Activated CD8-positive, alpha-beta memory T cell treated with anti-CD3 and anti-CD28 coated beads, Interleukin-2, amount 50 U/mL, for 24 hours (primary cell): ENCODE results near the gene PFKFB3.
"Not testable (repeated sequence)": the region's sequence is repeated elsewhere in the genome, so short reads cannot be mapped to it uniquely, and the experiment has no call there.

Experiments used
- DNase-seq: peaks from one replicate; pipeline ENCODE4 v3.0.0-alpha.2; 2020; ENCODE audit errors: extremely low read depth

Gene PFKFB3

DNA sequence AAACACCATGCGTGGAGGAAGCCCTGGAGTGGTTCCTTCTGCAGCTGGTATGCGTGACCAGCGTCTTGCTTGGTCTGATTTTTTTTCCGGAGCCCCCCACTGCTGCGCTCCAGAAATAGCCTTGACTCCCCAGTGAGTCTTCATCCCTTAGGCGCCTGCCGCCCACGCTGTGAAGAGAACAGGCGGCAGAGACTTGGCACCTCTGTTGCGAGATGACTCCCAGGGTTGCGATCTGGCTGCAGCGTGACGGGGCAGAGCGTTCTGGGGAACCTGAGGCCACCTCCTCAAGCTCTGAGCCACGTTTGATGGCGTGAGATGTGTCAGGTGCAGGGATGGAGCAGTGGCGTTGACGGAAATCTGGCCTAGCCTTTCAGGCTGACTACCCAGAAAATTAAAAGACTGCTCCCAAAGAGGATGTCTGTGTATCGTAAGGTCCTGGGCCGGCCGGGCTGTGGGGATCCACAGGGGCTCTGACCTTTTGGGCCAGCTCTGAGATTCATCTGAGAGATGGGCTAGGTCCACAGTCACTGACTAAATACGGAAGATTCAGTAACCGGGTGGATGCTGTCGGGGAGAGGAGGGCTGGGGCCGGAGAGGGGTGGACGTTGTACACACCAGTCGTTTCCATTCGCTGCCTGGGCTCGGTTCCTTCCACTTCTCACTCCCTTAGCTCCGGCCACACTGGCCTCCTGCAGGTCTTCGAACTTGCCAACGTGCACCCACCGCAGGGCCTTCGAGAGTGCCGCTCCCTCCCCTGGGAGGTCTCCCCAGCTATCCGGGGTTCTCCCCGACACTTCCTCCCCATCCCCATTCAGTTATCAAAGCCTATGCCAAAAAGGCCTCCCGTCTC lies 33.8 kb downstream of the PFKFB3 start:
- no peak for DNase-seq

DNA sequence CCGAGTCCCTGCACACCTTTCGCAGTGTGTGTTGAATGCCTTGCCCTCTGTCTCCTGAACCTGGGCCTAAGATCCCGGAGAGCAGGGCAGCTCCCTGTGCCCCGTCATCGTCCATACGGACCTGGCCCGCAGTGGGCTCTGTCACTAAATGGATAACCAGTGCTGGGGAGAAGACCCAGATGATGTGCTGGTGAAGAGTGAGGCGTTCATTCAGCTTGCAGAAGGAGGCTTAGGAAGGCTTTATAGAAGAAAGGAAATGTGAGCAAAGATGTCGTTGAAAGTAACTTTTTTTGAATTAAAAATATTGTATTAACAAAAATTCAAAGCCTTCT lies 34.4 kb downstream of the PFKFB3 start:
- DNase-seq = no peak

DNA sequence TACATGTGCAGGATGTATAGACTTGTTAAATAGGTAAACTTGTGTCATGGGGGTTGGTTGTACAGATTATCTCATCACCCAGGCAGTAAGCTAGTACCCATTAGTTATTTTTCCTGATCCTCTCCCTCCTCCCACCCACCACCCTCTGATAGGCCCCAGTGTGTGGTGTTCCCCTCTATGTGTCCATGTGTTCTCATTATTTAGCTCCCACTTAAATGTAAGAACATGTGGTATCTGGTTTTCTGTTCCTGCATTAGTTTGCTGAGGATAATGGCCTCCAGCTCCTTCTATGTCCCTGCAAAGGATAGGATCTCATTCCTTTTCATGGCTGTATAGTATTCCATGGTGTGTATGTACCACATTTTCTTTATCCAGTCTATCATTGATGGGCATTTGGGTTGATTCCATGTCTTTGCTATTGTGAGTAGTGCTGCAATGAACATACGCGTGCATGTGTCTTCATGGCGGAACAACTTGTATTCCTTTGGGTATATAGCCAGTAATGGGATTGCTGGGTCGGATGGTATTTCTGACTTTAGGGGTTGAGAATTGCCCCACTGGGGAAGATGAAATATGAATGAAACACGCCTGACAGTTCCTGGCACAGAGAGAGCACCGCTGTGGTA lies 36.0 kb downstream of the PFKFB3 start:
- not testable (repeated sequence) for DNase-seq

DNA sequence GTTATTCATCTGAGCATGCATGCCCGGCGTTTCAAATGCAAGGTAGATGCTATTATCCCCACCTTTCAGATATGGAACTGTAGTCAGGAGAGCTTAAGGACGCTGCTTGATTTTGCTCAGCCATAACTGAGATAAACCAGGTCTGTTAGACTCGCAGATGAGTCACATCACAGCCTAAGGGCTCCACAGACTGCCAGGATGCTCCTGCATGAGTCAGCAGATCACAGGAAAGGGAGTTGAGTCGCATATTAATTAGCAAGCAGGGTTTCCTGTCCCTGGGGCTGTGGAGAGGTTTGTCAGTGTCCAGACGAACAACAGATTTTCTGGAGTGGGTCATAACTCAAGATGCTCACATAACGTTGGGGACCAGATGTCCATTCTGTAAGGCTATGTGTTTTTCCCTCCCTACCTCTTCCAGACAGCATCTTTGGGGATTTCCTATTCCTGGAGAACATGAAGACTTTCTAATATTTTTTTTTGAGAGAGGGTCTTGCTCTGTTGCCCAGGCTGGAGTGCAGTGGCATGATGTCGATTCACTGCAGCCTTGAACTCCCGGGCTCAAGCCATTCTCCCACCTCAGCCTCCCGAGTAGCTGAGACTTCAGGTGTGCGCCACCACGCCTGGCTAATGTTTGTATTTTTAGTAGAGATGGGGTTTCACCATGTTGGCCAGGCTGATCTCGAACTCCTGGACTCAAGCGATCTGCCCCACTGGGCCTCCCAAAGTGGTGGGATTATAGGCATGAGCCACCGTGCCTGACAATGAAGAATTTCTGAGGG lies 36.7 kb downstream of the PFKFB3 start:
- DNase-seq = peak; percentile 40

DNA sequence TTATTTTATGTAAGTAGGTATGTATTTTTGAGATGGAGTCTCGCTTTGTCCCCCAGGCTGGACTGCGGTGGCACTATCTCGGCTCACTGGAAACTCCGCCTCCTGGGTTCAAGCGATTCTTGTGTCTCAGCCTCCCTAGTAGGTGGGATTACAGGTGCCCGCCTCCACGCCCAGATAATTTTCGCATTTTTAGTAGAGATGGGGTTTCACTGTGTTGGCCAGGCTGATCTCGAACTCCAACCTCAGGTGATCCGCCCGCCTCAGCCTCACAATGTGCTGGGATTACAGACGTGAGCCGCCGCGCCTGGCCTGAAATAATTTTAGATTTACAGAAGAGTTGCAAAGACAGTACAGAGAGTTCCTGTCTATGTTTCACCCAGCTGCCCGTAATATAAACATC lies 37.5 kb downstream of the PFKFB3 start:
- no peak for DNase-seq

DNA sequence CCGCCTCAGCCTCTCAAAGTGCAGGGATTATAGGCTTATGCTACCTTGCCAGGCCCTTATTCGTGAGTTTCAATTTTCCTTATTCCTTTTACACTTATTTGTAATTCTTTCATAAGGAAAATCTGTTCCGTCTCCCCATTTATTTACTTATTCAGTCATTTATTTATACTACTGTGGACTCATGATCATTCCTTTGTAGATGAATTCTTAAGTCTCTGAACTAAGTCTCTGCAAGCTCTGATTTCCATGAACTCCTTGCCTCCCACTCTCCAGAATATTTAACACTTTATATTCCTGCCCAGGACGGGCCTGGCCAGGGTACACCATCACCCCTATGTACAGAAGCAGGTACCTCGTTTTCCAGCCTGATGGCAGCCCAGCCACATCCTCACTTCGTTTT lies 39.4 kb downstream of the PFKFB3 start:
- DNase-seq = no peak

DNA sequence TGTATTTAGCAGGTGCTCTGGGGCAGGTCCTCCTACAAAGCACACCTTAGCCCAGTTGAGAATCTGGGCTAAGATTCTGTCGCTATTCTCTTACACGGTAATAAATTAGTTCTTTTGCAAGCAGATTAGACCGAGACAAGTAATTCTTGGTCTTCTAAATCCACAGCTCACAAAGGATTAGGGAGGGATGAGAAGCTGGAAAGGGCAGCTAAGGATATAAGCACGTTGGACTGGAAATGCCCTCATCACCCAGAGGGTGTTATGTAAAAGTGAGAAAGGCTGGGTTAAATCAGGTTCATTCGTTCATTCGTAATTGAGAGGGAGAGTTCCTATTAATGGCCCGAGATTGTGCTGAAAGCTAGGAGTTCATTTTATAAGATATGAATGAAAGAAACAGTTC lies 41.8 kb downstream of the PFKFB3 start:
- DNase-seq = no peak

DNA sequence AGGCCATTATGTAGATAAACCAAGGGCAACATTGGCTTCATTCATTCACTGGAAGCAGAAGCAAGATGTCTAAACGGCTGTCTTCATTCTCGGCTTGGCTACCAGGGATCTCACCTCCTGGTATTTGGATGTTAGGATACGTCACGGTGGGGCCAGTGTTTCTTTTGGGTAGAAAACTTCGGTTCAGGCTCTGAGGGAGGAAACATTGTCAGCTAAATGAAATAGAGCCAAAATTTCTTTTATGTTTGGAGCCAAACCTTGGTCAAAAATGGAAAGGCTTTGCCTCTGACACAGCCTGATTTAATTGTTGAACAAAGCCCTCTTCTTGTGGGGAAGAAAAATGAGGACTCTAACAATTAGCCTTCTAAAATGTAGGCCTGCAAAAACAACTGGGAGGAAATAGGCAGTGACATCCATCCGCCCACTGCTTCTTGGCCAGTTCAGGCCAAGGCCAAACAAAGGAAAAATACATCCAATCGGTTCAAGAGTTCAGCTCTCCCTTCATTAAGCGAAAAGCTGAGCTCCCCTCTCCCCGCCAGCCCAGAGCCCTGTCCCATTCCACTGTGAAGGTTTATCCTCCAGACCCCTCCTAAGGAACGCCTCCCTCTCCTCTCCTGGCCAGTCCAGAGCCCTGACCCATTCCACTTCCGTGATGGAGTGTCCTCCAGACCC lies 44.4 kb downstream of the PFKFB3 start:
- DNase-seq = no peak

DNA sequence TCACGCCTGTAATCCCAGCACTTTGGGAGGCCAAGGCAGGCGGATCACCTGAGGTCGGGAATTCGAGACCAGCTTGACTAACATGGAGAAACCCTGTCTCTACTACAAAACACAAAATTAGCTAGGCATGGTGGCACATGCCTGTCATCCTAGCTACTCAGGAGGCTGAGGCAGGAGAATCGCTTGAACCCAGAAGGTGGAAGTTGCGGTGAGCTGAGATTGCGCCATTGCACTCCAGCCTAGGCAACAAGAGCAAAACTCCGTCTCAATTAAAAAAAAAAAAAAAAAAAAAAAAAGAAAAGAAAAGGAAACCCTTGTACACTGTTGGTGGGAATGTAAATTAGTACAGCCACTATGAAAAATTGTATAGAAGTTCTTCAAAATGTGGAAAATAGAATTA lies 46.2 kb downstream of the PFKFB3 start:
- not testable (repeated sequence) for DNase-seq

DNA sequence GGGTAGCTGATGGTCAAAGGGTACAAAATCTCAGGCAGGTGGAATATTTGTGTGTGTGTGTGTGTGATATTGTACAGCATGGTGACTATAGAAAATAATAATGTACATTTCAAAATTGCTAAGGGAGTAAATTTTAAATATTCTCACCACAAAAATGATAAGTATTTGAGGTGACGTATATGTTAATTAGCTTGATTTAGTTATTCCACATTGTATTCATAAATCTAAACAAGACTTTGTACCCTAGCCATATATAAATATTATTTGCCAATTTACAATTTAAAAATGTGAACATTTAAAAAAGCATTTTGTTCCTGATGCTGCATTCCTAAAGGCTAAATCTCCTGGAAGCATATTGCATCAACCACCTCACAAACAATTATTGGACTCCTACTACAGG lies 47.0 kb downstream of the PFKFB3 start:
- DNase-seq = no peak

DNA sequence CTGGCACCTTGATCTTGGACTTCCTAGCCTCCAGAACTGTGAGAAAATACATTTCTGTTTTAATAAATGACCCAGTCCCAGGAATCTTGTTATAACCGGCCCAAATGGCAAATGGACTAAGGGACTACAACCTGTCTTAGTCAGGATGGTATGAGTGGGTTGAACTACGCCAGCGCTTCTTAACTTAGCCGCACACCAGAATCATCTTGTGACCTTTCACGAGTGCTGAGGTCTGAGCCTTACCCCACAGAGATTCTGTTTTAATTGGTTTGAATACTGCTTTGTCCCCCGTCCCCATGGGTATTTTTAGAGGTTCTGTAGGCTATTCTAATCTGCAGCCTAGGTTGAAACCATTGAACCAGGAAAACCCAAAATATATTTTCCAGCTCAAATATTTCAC lies 48.0 kb downstream of the PFKFB3 start:
- DNase-seq = no peak

DNA sequence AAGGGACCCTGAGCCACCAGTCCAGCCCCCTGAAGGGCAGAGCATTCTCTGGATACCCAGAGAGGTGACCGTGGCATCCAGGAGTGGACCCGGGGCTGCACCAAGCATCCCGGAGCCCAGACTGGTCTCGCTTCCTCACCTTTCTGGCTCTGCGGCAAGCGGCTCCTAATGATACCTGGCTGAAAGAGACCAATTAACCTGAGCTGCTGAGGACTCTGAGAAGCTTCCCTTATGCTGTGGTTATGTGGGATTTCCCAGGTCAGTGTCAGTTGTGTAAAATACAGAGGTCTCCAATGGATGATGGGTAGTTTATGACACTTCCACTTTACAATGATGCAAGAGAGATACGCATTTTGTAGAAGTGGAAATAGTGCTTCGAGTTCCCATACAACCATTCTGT lies 51.5 kb downstream of the PFKFB3 start:
- no peak for DNase-seq

DNA sequence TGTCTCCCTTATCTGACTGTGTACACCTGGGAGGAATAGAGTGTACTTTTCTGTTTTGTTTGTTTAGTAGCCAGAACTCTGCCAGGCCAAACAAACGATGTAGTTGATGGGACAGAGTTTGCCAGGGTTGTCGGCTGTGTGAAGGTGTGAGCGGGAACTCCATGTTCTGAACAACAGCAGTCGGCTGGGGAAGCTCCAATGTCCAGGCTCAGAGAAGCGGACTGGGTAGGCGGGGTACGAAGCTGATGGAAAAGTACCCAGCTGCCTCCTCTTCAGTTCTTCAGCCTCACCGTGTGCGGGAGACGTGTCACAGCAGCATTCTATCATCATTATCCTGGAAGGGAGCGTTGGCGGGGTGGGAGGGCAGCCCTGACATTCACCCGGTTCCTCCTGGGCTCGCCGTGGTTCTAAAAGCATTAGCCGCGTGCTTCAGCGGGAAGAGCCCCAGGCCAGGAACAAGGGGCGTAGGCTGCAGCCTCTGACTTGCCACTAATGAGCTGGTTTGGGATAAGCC lies 52.9 kb downstream of the PFKFB3 start:
- DNase-seq = no peak

DNA sequence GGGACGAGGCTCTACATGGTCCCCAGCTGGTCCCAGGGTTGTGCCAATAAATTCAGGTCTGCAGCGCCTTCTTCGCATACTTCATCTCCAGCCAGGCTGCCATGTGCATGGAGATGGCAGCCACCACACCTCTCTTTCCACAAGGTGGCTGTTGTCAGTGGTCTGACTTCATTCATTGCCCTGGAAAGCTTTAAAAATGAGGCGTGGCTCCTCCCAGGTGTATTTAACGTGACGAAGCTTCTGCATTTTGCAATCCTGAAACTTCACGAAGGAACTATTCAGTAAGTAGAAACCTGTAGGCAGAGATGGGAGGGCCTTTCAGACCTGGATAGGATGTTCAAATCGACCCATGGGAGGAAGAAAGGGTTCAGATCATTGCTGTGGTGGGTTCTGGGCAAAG lies 53.7 kb downstream of the PFKFB3 start:
- DNase-seq = no peak

DNA sequence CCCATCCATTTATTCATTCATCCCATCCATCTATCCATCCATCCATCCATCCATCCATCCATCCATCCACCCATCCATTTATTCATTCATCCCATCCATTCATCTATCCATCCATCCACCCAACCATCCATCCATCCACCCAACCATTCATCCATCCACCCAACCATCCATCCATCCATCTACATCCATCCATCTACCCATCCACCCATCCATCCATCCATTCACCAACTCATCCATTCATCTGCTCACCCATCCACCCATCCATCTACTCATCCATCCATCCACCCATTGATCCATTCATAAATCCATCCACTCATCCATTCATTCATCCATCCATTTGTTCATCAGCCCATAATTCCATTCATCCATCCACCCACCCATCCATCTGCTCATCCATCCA lies 56.4 kb downstream of the PFKFB3 start:
- no peak for DNase-seq

DNA sequence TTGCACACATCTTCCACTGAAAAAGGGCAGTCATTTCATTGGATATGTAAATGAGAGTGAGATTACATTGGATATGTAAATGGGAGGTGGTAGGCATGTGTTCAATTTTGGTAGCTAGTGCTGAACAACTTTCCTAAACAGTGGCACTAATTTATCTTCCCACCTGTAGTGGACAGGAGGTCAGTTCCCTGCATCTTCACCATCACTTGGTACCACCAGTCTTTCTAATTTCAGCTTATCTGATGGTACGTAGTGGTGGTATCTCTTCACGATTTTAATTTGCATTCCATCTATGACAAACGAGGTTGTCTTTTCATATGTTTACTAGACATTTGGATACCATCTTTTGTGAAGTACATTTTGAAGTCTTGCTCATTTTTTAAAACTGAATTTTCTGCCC lies 58.1 kb downstream of the PFKFB3 start:
- no peak for DNase-seq

DNA sequence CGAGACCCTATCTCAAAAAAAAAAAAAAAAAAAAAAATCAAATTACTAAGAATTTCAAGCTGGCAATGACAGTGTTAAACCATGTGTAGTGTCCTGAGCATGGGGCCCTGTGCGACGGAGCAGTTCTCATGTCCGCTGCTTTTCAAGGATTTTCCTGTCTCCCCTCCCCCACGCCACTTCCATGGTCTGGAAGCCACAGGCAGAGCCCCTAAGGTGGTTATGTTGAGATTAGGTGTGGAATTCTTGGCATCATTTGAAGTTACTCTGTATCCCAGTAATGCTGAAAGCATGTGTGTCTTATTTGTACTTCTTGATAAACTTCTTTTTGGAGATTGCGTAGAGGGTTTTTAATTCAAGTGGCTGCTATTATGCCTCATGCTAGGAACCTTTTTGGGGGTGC lies 65.2 kb downstream of the PFKFB3 start:
- no peak for DNase-seq

DNA sequence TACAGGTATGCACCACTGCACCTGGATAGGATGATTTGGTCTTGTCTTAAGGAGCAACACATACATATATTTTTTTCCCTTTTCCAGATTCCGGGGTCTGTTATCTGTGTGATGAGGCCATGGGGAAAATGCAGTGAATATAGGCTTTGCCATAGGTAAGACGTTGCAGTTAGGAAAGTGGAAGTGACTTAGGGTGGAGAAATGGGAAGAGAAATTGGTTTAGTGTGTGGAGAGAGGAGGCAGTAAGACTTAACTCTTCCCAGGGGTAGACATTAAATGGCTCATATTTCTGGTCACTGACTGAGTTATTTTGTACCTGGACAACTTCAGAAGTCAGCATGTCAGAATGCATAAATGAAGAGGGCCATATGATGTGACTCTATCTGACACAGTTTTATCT lies 66.7 kb downstream of the PFKFB3 start:
- no peak for DNase-seq

DNA sequence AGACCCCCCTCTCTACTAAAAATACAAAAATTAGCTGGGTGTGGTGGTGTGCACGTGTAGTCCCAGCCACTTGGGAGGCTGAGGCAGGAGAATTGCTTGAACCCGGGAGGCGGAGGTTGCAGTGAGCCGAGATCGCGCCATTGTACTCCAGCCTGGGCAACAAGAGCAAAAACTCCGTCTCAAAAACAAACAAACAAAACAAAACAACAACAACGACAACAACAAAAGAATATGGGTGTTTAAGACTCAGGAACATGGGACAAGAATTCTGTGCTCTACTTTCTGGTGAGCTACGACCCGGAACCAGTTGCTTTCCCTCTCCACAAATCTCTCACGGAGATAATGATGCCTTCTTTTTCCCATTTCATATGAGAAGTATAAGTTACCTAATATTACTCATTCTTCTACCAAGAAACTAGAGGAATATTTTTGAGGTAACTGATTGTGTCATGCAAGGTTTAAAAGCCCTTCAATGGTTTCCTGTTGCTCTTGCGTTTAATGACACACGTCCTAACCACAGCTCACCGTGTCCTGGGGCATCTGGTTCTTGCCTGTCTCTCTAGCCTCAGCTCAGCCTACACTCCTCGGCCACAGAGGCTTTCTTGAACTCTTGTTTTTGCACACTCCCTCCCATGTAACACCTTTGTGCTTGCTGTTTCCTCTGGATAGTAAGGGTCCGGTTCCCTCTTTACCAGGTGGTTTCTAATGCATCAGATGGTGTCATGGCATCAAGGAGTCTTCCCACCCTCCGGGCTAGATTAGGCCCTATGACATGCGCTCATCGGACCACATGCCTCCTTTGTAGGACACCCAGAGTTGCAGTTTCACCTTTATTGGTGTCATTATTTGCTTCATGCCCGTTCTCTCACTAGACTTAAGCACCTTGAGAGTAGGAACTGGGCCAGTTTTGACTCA lies 67.5 kb downstream of the PFKFB3 start:
- DNase-seq = peak; percentile 49

DNA sequence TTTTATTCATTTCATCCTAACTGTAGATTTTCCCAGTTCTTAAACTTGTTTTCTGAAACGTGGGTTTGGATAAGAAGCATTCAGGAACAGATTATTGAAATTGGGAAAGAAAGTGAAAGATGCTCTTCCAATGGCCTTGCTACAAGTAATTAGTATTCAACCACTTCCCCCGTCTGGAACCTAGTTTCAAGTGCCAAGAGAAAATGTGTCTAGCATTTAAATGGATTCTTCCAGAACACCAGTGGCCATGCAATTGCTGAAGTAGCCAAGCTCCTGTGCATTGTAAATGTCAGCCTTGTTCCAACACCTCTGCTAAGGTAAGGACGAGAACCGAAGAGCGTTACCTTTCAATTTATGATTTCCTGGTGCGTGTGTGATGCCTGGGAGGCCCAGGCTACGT lies 68.2 kb downstream of the PFKFB3 start:
- DNase-seq = no peak

DNA sequence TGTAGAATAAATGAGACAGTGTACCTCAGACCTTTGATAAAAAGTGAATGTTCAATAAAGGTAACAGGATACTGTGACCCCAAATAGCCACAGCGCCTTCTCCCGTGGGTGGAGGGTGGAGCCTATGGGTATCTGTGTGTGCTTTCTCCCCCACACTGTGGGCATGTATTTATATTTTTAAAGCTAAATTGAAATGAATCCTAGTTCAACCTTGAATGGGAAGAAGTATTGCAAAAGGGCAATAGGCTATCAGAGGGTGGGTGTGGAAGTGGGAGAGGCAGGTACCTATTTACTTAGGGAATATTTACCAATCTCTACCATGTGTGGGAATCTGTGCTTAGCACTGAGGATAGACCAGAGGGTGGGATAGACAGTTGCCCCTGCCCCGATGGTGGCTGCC lies 68.9 kb downstream of the PFKFB3 start:
- DNase-seq = no peak
